SK-N-SH (cell line): ENCODE measurements around the gene CDC123.

ENCODE experiments used
- CTCF ChIP-seq: fragments of 200-600 bp; sonication (generic); IDR thresholded peaks from 2 replicates; pipeline ENCODE4 v1.6.1; 2017; ENCODE audit warnings: antibody characterized with exemption, mild to moderate bottlenecking, moderate library complexity
- GATA2 ChIP-seq: sonication (generic); formaldehyde crosslinking; IDR thresholded peaks from 2 replicates; pipeline ENCODE4 v1.5.0; 2020; ENCODE audit warnings: mild to moderate bottlenecking, missing genetic modification reagents
- MAX ChIP-seq: IDR thresholded peaks from 2 replicates; pipeline ENCODE4 v1.4.0; 2012; ENCODE audit warnings: low read depth

- no peak for TF ChIP-seq CTCF
- TF ChIP-seq GATA2 (CRISPR knock-in tag) = peak; percentile 52
- TF ChIP-seq MAX = no peak
Measured at GRCh38 chr10:12165999-12166775, 29.8 kb upstream of the CDC123 start.
